Left lobe of liver (tissue), 2 donors: ENCODE results near the gene NOX4. TPM values are rescaled to one million over a fixed set of nuclear protein-coding genes. Genes with fewer than 3 reads are reported as not detected.
A peak's percentile ranks its signal among the peaks of the same experiment; 100 is the strongest.

Experiments
- ATAC-seq: fragments of 200-7000 bp; cut with Tn5 transposase; one replicate; pipeline ENCODE4 v1.9.1; 2020; ENCODE audit warnings: mild to moderate bottlenecking, moderate library complexity
- DNase-seq: peaks from one replicate; pipeline ENCODE4 v3.0.0-alpha.2; 2020; ENCODE audit warnings: low spot score
- total RNA-seq: library from RNA; stranded (reverse); gene quantifications from one replicate; pipeline ENCODE4 v1.2.1, GENCODE V29; 2021
- donor health status: DM: no; HTN: no; CAD: no; lungs with moderate emphysema.
- donor health status: DM: no; HTN: yes; CAD: no.

NOX4 gene
- not detected for total RNA-seq

DNA sequence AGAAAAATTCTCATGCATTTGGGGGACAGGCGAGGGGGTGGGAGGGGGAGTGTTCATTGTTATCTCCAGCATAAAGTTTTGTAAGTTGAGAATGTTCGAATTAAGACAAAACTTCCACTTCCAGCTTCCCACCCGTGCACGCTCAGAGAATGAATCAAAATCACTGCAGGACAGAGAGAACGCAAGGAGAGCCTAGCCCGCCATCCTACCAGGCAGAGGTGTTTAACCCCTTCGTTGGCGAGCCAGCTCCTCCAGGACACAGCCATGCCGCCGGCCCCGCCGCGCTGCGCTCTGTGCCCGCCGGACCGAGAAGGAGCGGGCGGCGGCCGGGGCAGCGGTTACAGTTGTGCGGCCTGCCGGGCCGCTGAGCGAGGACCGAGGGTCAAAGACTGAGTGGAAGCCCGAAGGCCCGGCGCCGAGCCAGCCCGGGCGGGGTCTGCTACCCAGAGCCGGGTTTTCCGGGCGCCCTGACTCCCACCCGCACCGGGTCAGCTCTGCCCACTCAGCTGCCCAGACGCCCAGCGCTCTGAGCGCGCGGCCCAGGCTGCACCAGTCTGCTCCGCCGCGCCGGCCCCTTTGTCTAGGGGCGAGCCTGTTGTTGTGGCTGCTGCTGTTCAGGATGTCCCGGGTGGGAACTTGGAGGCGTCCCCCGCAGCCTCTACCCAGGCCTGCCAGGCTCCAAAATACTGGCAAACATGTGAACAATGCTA, at the start of gene NOX4:
Gene NOX4, minus strand, starts transcription at position 395 of the 710 bp plus-strand sequence. Its CDS starts 129 bp downstream, at position 266.
- peak; percentile 48 for DNase-seq
- ATAC-seq, result peak; percentile 78

GRCh38 chr11:89540826-89541225, 49.7 kb upstream of the NOX4 start:
- DNase-seq, result no peak
- no peak for ATAC-seq

DNA sequence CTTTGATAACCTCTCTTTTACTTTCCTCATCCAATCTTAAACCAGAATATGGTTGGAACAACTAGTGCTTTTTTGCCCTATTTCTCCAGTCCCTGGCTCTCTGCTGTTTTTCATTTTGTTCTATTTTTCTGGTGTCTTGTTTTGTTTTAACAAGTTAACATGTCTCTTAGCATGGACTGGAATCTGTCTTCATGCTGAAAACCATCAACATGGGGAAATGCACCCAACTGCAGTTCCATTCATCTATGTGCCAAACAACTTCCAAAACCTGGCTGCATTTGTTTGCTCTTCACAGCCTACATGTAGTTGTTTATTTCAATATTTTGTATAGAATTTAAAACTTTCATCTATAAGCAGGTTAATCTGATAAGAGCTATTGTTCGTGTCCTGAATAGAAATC, 46.8 kb upstream of the NOX4 start:
- ATAC-seq (no peak), DNase-seq (no peak)

GRCh38 chr11:89536926-89537325, 45.8 kb upstream of the NOX4 start:
- no peak for DNase-seq
- no peak for ATAC-seq

GRCh38 chr11:89535221-89535620, 44.0 kb upstream of the NOX4 start:
- ATAC-seq (no peak), DNase-seq (no peak)

- no peak for DNase-seq
- no peak for ATAC-seq
Measured at GRCh38 chr11:89529626-89530380, 38.6 kb upstream of the NOX4 start.

GRCh38 chr11:89521792-89522191, 30.6 kb upstream of the NOX4 start:
- ATAC-seq, result no peak

DNA sequence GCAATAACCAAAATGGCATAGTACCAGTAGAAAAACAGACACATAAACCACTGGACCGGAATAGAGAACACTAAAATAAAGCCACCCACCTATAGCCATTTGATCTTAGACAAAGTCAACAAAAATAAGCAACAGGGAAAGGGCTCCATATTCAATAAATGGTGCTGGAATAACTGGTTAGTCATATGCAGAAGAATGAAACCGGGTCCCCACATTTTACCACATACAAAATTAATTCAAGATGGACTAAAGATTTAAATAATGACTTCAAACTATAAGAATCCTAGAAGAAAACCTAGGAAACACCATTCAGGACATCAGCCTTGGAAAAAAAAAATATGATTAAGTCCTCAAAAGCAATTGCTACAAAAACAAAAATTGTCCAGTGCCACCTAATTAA, 30.1 kb upstream of the NOX4 start:
- DNase-seq (no peak), ATAC-seq (no peak)

More at GRCh38 chr11:89521792-89522191, 30.6 kb upstream of the NOX4 start:
- DNase-seq, result no peak

DNA sequence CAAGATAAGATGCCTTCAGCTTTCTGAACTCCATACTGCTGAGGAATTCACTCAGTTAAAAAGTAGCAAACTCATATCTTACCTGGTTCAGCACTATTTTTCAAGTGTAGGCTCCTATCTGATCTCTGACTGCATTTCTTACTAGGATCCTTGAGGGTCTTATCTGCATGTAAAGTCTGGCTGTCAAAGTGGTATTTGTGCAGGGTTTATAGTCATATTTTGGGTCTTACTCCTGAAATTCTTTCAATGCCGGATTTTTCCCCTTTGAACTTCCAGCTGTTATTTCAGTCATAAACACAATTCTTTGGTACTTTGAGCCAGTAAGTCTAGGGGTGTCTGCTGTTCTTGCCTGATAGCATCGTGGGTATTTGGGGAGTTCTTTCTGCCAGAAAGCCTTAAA, 25.3 kb upstream of the NOX4 start:
- no peak for DNase-seq
- no peak for ATAC-seq

DNA sequence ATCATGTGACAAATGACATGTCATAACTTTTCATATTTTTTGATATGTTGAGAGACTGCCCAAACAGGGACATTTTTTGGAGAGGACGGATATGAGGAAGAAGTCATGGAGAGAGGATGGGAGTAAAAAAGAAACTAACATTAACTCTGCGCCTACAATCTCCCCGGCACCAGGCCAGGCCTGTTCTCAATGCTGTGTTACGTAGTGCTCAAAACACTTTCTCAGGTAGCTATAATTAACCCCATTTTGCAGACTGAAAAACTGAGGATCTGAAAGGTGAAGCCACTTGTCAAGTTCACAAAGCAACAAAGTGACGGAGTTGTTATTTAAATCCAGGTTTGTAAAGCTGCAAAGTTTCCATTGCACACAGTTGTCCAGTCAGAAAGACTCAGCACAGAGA, 17.4 kb upstream of the NOX4 start:
- no peak for ATAC-seq

GRCh38 chr11:89504270-89504669, 13.1 kb upstream of the NOX4 start:
- no peak for DNase-seq

More for the DNA sequence above, 17.4 kb upstream of the NOX4 start:
- no peak for DNase-seq

DNA sequence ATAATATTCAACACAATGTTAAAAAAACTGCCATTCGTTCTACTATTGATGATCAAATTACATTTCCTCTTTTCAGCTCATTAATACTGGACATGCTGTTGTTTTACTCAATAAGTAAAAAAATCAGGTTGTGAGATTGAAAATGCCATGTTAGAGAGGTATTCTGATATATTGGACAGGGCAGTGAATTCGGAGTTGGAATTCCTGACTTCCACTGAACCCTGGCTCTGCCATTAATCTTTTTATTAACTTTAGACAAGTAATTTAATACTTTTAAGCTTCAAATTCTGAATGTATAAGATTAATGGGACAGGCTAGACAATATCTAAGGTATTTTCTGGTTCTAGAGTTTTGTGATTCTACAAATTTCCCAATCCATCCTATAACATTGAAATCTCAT, 12.2 kb upstream of the NOX4 start:
- ATAC-seq, result no peak
- no peak for DNase-seq

More at GRCh38 chr11:89504270-89504669, 13.1 kb upstream of the NOX4 start:
- no peak for ATAC-seq

- ATAC-seq, result no peak
- DNase-seq, result no peak
Measured at GRCh38 chr11:89502301-89502700, 11.1 kb upstream of the NOX4 start.

GRCh38 chr11:89500336-89500735, 9.2 kb upstream of the NOX4 start:
- no peak for ATAC-seq
- DNase-seq, result no peak

DNA sequence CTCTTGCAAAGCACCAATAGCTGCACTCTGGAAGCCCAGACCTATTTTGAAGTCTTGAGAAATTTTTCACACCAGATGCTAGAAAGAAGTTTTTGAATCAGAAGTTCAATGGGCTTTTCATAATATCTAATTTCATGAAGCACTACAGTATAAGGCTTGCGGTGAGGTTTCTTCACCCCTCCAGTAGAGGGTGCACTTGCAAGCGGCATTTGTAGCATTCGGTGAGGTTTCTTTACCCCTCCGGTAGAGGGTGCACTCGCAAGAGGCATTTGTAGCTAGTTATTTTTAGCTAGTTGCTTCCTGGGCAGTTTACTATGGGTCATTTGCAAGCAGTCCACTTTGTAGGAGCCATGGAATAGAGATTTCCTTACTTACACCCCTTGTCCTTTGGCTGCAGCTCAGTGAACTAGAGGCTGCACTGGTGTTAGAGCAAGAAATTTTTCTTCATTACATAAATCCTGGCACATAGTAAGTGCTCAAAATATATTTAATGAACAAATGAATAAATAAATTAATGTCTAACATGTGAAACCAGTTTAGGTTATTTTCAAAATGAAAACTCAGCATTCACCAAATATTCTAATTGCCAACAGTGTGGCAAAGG, 7.8 kb upstream of the NOX4 start:
- ATAC-seq (peak; percentile 87), DNase-seq (no peak)

DNA sequence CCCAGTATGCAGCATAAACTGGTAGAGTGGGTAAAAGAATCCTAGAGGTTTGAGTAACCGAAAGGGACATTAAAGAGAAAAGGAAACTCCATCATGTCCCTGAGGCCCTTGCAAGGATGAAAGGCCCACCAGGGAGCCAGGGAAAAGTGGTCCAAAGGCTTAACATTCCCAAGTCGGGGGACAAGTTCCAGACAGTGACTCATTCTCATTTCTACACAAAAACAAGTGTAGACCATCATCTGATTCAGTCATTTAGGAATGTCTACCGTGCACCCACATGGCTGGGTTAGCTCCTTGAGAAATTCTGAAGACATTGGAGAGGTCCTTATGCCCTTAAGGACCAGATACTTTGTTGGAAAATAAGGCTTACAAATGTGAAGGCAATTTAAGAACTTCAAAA, 4.8 kb upstream of the NOX4 start:
- ATAC-seq (no peak), DNase-seq (no peak)

DNA sequence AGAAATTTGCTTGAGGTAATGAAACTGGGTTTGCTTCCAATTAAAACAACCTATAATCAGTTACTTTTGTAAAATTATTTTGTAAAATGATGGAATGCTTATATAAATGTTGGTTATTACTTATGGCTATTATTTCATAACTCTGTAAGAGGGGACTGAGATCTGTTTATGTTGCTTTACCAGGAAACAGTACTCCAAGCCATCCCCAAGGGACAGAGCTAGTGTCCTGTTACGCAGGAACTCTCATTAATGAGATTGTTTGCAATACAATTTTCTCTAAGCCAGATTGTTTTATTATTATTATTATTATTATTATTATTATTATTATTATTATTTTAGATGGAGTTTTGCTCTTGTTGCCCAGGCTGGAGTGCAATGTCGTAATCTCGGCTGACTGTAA, 2.3 kb upstream of the NOX4 start:
- no peak for DNase-seq
- no peak for ATAC-seq

GRCh38 chr11:89490602-89490980, 584 bp downstream of the NOX4 start:
- DNase-seq (no peak), ATAC-seq (no peak)

GRCh38 chr11:89489930-89490329, 1.2 kb downstream of the NOX4 start:
- ATAC-seq (no peak), DNase-seq (no peak)

- no peak for DNase-seq
- no peak for ATAC-seq
Measured at GRCh38 chr11:89487016-89487415, 4.2 kb downstream of the NOX4 start.

DNA sequence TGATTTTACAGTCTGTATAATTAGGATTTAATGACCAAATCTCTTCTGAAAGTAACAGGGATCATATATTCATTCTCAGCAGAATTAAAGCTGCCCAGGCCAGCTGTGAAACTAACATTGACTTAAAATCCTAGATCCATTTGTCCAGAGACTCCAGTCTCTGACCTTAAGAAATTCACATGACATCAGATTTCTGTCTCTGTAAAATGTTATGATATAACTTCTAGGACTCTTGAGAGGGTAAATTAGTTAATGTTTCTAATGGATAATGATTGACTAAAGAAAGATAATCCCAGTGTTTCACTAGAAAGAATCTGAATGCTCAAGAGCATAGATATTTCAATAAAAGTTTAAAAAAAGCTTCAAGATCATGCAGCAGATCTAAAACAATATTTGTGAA, 6.3 kb downstream of the NOX4 start:
- DNase-seq (no peak), ATAC-seq (no peak)

GRCh38 chr11:89477175-89477574, 14.0 kb downstream of the NOX4 start:
- ATAC-seq, result peak; percentile 70
- no peak for DNase-seq
